Keratinocyte (primary cell): ENCODE results near the gene DLG2. TPM values are rescaled to one million over a fixed set of nuclear protein-coding genes. Genes with fewer than 3 reads are reported as not detected.

Experiments
- DNase-seq: peaks from one replicate; pipeline ENCODE4 v3.0.0-alpha.2; 2011; ENCODE audit warnings: low read depth, missing footprints, low spot score
- FAIRE-seq: peaks from 2 replicates; lab custom pipeline; 2011; peaks lifted over from hg19 to GRCh38; lab: Jason Lieb, UNC
- H2AFZ ChIP-seq: 2 replicates; pipeline ENCODE4 v1.6.0; 2012; ENCODE audit warnings: low read length, control low read depth, inconsistent platforms; ENCODE audit not compliant: control insufficient read depth
- H3K27ac ChIP-seq: 2 replicates; pipeline ENCODE4 v1.5.1; 2011; ENCODE audit warnings: low read length; ENCODE audit not compliant: control insufficient read depth, insufficient read depth
- H3K27me3 ChIP-seq: 3 replicates; pipeline ENCODE4 v1.6.0; 2011; ENCODE audit warnings: low read length; ENCODE audit not compliant: control insufficient read depth, insufficient read depth; ENCODE audit errors: extremely low read depth
- H3K36me3 ChIP-seq, 2 experiments: 2 replicates in 1 of 2; 3 replicates in 1 of 2; pipeline ENCODE4 v1.5.1; 2011; ENCODE audit warnings: low read length in 2 of 2, mild to moderate bottlenecking in 1 of 2; ENCODE audit not compliant: control insufficient read depth in 2 of 2, insufficient read depth in 2 of 2; ENCODE audit errors: extremely low read depth in 1 of 2
- H3K4me1 ChIP-seq: 3 replicates; pipeline ENCODE4 v1.5.1; 2011; ENCODE audit warnings: low read length; ENCODE audit not compliant: control insufficient read depth, insufficient read depth; ENCODE audit errors: extremely low read depth
- H3K4me2 ChIP-seq: 3 replicates; pipeline ENCODE4 v1.6.0; 2011; ENCODE audit warnings: low read depth, low read length; ENCODE audit not compliant: control insufficient read depth, insufficient read depth; ENCODE audit errors: extremely low read depth
- H3K4me3 ChIP-seq, 3 experiments: fragments of 200-600 bp in 1 of 3; sonication (generic) in 1 of 3; 2 replicates in 2 of 3; 3 replicates in 1 of 3; pipeline ENCODE4 v1.5.1; 2011 to 2016; ENCODE audit warnings: low read length in 3 of 3, mild to moderate bottlenecking in 3 of 3, control low read depth in 2 of 3, inconsistent platforms in 1 of 3, low read depth in 1 of 3, mixed read lengths in 1 of 3, mixed run types in 1 of 3, moderate library complexity in 1 of 3; ENCODE audit not compliant: control insufficient read depth in 2 of 3, insufficient read depth in 2 of 3; ENCODE audit errors: extremely low read depth in 1 of 3
- H3K79me2 ChIP-seq: 2 replicates; pipeline ENCODE4 v1.6.0; 2012; ENCODE audit warnings: low read length; ENCODE audit not compliant: control insufficient read depth, insufficient read depth
- H3K9ac ChIP-seq: 3 replicates; pipeline ENCODE4 v1.6.0; 2011; ENCODE audit warnings: low read length; ENCODE audit not compliant: control insufficient read depth, insufficient read depth; ENCODE audit errors: extremely low read depth
- H3K9me1 ChIP-seq: 3 replicates; pipeline ENCODE4 v1.6.0; 2011; ENCODE audit warnings: low read length; ENCODE audit not compliant: control insufficient read depth, insufficient read depth; ENCODE audit errors: extremely low read depth
- H3K9me3 ChIP-seq: 2 replicates; pipeline ENCODE4 v1.5.1; 2012; ENCODE audit warnings: low read depth, low read length; ENCODE audit not compliant: control insufficient read depth
- H4K20me1 ChIP-seq: 3 replicates; pipeline ENCODE4 v1.6.0; 2011; ENCODE audit warnings: low read length; ENCODE audit not compliant: control insufficient read depth, insufficient read depth; ENCODE audit errors: extremely low read depth
- EZH2 ChIP-seq: IDR thresholded peaks from one replicate; pipeline ENCODE4 v1.6.1; 2012; ENCODE audit warnings: inconsistent platforms, mild to moderate bottlenecking, low read length, moderate library complexity
- dilution Hi-C: fragments of 300-500 bp; cut with MboI; formaldehyde crosslinking; loops from one replicate; pipeline ENCODE4 v1.7.0; 2020; ENCODE audit warnings: low sequenced_read_pairs; ENCODE audit not compliant: extremely low pct_ligation_motif_present
- polyA plus RNA-seq, 5 experiments: library from polyadenylated mRNA; depleted of rRNA in 3 of 5; stranded (reverse) in 3 of 5; stranded (forward) in 1 of 5; unstranded in 1 of 5; fragments of >200 nt; gene quantifications; 1 replicate in 1 of 5; 2 replicates in 3 of 5; 3 replicates in 1 of 5; pipeline versions ENCODE4 v1.2.1 to v1.2.3, GENCODE V29; 2011 to 2012; ENCODE audit warnings: missing spikeins in 2 of 5, low read depth in 1 of 5, low replicate concordance in 1 of 5
- TF ChIP-seq, protein P1 (sequence below), 3 experiments: IDR thresholded peaks in 1 of 3; conservative IDR thresholded peaks in 1 of 3; optimal IDR thresholded peaks in 1 of 3; 2 replicates in 2 of 3; 3 replicates in 1 of 3; pipeline versions ENCODE3 to v1.5.1; 2011; ENCODE audit warnings: low read length in 3 of 3, mild to moderate bottlenecking in 3 of 3, moderate library complexity in 2 of 3, control low read depth in 1 of 3, inconsistent platforms in 1 of 3; ENCODE audit not compliant: insufficient read depth in 2 of 3; ENCODE audit errors: extremely low read depth in 1 of 3

Gene DLG2
- polyA plus RNA-seq, 1 donor (not counting 4 experiments of a cell fraction or from before 2014, with no cell fraction given) = 0.55 TPM

DNA sequence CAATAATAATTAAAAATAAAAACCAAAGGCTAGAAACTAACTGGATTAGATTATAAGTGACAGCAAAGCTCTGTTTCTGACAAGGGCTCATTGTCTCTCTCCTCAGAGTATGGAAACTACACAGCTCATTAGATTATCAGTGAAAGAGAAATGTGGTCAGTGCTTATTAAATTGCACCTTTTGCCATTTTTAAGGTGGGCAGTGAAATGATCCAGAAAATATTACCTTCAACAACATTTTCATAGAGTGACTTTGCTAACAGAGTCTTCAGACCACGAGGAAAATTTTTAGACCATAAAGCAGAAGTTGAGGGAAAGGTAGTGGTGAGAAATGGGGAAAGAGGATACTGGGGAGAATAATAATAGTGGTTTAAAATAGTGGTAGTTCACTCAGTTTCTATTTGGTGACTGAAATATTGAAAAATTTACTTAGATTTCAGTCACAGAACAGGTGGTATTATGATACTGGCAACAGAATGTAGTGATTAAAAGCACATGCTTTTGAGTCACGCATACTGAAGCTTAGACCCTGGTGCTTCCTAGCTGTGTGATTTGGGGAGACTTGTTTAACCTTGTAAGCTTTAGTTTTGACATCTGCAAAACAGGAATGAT lies 1657.0 kb downstream of the DLG2 start:
- Histone ChIP-seq H2AFZ (no peak overlapping the region), H4K20me1 (no peaks in the 10 kb centered on the region), H3K9me1 (no peaks in the 10 kb centered on the region), H3K27ac (no peak overlapping the region), H3K36me3 (no peaks in the 10 kb centered on the region), H3K4me1 (no peaks in the 10 kb centered on the region), H3K9ac (no peak overlapping the region), H3K4me3 (no peak overlapping the region), H3K4me2 (no peak overlapping the region), H3K79me2 (no peaks in the 10 kb centered on the region), H3K27me3 (no peaks in the 10 kb centered on the region), H3K9me3 (no peaks in the 10 kb centered on the region)
- dilution Hi-C loops = no loop called here
- no peak for DNase-seq
- FAIRE-seq = no peak
- TF ChIP-seq, protein P1, sequence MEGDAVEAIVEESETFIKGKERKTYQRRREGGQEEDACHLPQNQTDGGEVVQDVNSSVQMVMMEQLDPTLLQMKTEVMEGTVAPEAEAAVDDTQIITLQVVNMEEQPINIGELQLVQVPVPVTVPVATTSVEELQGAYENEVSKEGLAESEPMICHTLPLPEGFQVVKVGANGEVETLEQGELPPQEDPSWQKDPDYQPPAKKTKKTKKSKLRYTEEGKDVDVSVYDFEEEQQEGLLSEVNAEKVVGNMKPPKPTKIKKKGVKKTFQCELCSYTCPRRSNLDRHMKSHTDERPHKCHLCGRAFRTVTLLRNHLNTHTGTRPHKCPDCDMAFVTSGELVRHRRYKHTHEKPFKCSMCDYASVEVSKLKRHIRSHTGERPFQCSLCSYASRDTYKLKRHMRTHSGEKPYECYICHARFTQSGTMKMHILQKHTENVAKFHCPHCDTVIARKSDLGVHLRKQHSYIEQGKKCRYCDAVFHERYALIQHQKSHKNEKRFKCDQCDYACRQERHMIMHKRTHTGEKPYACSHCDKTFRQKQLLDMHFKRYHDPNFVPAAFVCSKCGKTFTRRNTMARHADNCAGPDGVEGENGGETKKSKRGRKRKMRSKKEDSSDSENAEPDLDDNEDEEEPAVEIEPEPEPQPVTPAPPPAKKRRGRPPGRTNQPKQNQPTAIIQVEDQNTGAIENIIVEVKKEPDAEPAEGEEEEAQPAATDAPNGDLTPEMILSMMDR (optimal IDR thresholded peaks at IDR 0.05 in 1 of 3, IDR thresholded peaks at IDR 0.05 in 1 of 3, conservative IDR thresholded peaks at IDR 0.05 in 1 of 3; ENCODE audit: extremely low read depth in 1 of 3, insufficient read depth in 2 of 3, low read length in 3 of 3) = no peak
- no peak for TF ChIP-seq EZH2

DNA sequence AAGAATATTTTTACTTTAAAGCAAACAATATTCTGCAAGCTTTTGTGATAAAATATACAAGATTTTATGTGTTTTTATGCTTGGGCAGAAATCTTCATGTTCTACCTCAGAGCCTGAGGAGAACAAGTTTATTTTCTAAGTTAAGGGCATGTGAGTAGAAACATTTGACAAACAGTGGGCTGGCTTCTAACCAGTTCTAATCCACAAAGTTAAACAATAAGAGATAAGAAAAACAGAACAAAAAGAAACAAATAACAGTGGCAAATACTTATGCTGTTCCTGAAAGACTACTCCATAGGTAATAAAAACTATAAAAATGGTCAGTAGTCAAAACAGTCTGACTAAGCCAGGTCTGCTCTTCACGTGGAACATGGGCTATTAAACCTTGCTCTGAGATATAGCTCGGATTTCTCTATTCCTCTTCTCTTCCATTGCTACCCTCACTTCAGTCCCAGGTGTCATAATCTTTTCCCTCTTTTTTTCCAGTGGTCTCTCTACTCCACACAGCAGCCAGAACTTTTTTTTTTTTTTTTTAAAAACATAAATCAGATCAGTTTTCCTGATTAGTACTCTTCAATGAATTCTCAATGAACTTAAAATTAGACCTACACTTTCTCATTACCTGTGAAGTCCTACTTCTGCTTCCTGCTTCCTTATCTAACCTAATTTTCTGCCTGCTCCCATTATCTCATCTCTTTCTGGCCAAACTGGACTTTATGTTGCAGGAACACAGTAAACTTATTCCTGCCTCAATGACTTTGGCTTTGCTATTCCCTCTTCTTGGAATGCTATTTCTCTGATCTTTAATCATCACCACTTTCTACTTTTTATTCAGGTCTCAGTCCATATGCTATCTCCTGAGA lies 1669.9 kb downstream of the DLG2 start:
- H3K9me3 ChIP-seq = no peaks in the 10 kb centered on the region
- dilution Hi-C loops = no loop called here
- H3K4me3 ChIP-seq = no peak overlapping the region
- H3K4me2 ChIP-seq = no peak overlapping the region
- H3K27me3 ChIP-seq = no peaks in the 10 kb centered on the region
- H3K79me2 ChIP-seq = no peaks in the 10 kb centered on the region
- no peak overlapping the region for H3K27ac ChIP-seq
- FAIRE-seq (no peak), DNase-seq (no peak)
- no peak overlapping the region for H2AFZ ChIP-seq
- TF ChIP-seq, protein P1 (optimal IDR thresholded peaks at IDR 0.05 in 1 of 3, IDR thresholded peaks at IDR 0.05 in 1 of 3, conservative IDR thresholded peaks at IDR 0.05 in 1 of 3; ENCODE audit: extremely low read depth in 1 of 3, insufficient read depth in 2 of 3, low read length in 3 of 3) = no peak
- TF ChIP-seq EZH2 = no peak
- no peaks in the 10 kb centered on the region for H3K9me1 ChIP-seq
- H3K4me1 ChIP-seq = no peaks in the 10 kb centered on the region
- H4K20me1 ChIP-seq = no peaks in the 10 kb centered on the region
- H3K36me3 ChIP-seq = no peaks in the 10 kb centered on the region
- H3K9ac ChIP-seq = no peak overlapping the region
